SK-MEL-5 (cell line): Measurements from ENCODE around the gene MCM10. TPM values are rescaled to one million over a fixed set of nuclear protein-coding genes. Genes with fewer than 3 reads are reported as not detected.
A peak's percentile ranks its signal among the peaks of the same experiment; 100 is the strongest.

Experiments
- DNase-seq: peaks from one replicate; pipeline ENCODE4 v3.0.0-alpha.2; 2016; ENCODE audit warnings: low read depth, low spot score
- in situ Hi-C: cut with HindIII; loops from 2 replicates; pipeline ENCODE4 v1.10.0; 2016; ENCODE audit warnings: low sequenced_read_pairs, high pct_unique_total_duplicates, low pct_unique_long_range_greater_than_20kb
- total RNA-seq: library from RNA; depleted of rRNA; stranded (reverse); fragments of >200 nt; shearing (Covaris generic); gene quantifications from 2 replicates; pipeline ENCODE4 v1.2.3, GENCODE V29; 2014

Gene MCM10
- total RNA-seq, 1 experiment from 2014 or later = 11.6 TPM

DNA sequence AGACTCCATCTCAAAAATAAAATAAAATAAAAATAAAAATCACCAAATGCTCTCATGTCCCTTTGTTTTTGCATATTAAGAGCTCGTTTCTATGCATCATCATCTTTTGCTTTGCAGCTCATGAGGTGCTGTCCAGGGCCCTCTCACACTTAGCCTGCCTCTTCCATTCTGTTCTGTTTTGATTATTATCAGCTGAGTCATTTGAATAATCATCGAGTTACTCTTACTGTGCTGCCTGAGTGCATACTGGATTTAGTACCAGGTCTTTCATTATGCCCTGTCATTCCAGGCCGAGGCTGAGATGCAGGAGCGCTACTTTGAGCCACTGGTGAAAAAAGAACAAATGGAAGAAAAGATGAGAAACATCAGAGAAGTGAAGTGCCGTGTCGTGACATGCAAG is 39.8 kb downstream of the MCM10 start:
- in situ Hi-C loops = no loop called here
- no peak for DNase-seq

DNA sequence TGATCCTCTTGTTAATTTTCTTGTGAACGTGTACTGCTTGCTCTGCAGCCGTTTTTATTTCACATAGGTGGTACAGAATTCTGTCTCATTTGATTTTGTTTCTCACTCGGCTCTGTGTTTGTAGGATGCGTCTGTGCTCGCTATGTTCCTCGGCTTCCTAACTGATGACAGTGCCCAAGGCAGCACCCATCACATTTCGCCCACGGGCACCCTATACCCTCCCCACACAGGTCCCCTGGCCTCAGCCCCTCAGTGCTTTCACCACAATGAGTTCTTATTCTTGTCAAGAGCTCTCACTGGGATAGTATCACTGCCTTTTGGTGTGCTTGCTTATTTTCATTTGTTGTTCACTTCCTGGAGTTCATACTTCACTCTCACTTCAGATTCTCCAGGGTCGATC is 44.7 kb downstream of the MCM10 start:
- DNase-seq = no peak
- in situ Hi-C loops = no loop called here

DNA sequence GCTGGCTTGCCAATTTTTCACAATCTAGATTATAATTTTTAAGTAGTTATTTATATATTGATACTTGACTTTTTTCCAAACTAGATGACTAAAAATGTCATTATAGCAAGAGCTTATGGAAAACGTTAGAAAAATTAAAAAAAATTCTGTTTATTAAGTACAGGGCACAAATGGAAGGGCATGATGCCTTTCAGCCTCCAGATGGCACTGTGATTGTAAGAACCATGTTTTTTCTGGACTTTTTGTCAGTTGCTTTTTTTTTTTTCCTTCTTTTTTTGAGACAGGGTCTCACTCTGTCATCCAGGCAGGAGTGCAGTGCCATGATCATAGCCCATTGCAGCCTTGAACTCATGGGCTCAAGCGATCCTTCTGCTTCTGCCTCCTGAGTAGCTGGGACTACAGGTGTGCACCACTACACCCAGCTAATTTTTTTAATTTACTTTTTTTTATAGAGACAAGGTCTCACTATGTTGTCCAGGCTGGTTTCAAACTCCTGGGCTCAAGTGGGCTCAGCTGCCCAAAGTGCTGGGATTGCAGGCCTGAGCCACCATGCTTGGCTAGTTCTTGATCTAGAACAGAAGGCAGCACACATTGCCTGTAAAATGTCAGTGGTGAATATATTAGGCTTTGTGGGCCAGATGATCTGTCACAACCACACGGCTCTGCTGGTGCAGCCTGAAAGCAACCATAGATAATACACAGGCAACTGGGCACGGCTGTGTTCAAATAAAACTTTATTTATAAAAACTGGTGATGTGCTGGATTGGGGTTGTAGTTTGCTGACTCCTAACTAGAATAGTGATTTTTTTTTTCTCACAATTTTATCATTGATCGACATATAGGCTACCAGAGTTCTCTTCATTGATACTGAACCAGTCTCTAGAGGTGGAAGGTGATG is 45.4 kb downstream of the MCM10 start:
- in situ Hi-C loops = no loop called here
- DNase-seq = peak; percentile 53

DNA sequence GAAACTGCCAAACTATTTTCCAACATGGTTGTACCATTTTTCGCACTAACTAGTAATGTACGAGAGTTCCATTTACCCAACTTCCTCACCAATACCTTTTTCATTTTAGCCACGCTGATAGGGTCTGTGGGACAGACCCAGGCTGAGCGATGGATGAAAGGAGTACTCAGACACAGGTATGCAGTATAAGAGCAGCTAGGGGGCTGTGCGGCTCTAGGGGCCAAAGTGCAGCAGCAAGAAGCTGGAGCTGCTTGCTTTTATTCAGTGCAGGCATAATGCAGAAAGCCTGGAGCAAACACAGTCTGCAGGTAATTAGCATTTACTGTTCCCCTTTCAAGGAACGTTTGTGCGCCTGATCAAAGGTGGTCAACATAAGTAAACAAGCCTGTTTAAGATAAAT is 51.8 kb downstream of the MCM10 start:
- in situ Hi-C loops = no loop called here

GRCh38 chr10:13218878-13219277 is 57.5 kb downstream of the MCM10 start:
- in situ Hi-C loops = no loop called here
- DNase-seq = no peak

More for the DNA sequence above, 51.8 kb downstream of the MCM10 start:
- DNase-seq = no peak

DNA sequence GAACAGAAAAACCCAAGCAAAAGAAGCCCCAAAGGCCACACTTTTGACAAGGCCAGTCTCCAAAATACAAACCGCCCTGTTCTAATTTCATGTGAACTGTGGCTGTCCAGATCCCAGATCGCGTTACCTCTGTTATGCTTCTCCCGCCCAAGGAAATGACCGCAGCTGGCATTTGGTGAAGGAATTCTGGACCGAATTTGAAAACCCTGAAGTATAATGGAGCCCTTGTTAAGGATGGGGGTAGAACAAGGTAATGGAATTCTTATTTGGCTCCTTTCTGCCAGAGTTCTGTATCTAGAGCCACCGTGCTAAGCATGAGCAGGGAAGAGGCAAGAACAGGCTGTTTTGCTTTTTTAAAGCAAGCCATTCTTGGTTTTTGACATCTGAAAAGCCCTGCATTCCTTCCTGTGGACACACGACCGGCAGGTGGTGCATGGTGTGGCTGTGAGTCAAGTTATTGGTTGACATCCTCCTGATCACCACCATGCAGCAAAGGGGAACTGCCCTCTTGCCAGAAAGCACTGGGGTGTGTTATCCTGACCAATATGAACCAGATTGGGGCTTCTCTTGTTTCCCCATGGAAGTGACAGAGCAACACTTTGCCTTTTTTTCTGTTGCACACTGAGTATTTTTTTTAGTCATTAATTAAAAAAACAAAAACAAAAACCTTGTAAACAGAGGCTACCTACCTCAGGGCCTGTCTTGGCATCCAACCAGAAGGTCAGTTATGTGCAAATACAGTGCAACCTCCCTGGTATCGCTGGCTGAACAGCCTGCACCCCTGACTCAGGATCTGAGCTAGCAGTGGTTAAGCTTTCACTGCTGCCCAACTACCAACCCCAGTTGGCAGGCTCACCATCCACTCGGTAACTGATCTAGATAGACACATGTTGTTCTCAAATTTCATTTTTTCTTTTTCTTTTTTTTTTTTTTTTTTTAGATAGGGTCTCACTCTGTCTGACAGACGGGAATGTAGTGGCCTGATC is 58.6 kb downstream of the MCM10 start:
- in situ Hi-C loops = no loop called here
- DNase-seq = peak; percentile 79

- in situ Hi-C loops = no loop called here
Measured at GRCh38 chr10:13221572-13221971, 60.2 kb downstream of the MCM10 start.

GRCh38 chr10:13222151-13222550 is 60.8 kb downstream of the MCM10 start:
- in situ Hi-C loops = no loop called here
- no peak for DNase-seq

More at GRCh38 chr10:13221572-13221971, 60.2 kb downstream of the MCM10 start:
- no peak for DNase-seq

- DNase-seq = no peak
- in situ Hi-C loops = no loop called here
Measured at GRCh38 chr10:13222566-13222965, 61.2 kb downstream of the MCM10 start.

- in situ Hi-C loops = no loop called here
- no peak for DNase-seq
Measured at GRCh38 chr10:13223241-13223640, 61.9 kb downstream of the MCM10 start.

GRCh38 chr10:13224210-13224995 is 63.0 kb downstream of the MCM10 start:
- no peak for DNase-seq
- in situ Hi-C loops = no loop called here

- in situ Hi-C loops = no loop called here
- DNase-seq = no peak
Measured at GRCh38 chr10:13225601-13226000, 64.2 kb downstream of the MCM10 start.

- in situ Hi-C loops = no loop called here
- DNase-seq = no peak
Measured at GRCh38 chr10:13227031-13227430, 65.7 kb downstream of the MCM10 start.

GRCh38 chr10:13231190-13231589 is 69.8 kb downstream of the MCM10 start:
- in situ Hi-C loops = no loop called here
- no peak for DNase-seq

- no peak for DNase-seq
- in situ Hi-C loops = no loop called here
Measured at GRCh38 chr10:13231808-13232207, 70.5 kb downstream of the MCM10 start.

DNA sequence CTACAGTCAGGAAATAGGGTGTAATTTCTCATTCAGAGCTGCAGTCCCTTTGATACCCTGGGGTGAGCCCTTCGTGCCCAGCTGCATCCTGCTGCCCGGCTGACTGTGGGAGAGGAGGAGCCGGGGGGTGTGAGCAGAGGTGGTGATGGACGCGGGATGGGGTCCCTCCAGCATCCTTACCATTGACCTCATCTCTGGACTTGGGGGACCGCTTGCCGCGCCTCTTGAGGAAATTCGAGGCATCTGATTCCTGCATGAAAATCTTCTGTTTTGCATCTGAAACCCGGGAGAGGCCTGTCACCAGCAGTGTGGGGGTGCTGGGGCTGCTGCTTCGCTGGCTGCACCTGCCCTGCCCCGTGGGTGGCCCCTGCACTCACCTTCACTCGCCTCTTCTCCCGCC is 72.0 kb downstream of the MCM10 start:
- no peak for DNase-seq
- in situ Hi-C loops = no loop called here

DNA sequence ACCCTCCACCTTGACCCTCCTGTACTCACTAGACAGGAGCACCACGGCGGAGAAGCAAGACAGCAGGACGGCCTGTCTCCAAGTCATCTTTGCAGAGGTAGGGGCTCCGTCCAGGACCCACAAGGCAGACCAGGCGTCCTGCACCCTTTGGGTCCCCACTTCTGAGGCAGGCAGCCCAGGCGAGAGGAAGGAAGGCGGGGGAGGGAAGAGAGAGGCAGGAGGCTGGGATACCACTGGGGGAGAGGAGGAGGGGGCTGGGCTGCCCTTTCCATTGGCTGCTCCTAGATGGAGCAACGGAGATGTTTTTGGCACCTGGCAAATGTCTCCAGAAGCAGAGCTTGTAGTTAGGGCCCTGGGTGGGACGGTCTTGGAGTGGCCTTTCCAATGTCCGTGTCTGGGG is 72.8 kb downstream of the MCM10 start, which contains the start of gene UCMA:
UCMA (minus strand) TSS at position 203 of the 400 bp plus-strand sequence; CDS start at position 87, 116 bp downstream.
- in situ Hi-C loops = no loop called here
- no peak for DNase-seq
